Trophoblast cell (in vitro differentiated cells and primary cell): ENCODE data around the gene HMG20B.
"Not testable (repeated sequence)": the region's sequence is repeated elsewhere in the genome, so short reads cannot be mapped to it uniquely, and the experiment has no call there.

Experiments used
- DNase-seq, 2 donors: peaks; one replicate each; pipeline ENCODE4 v3.0.0-alpha.2; 2016
- H2AFZ ChIP-seq: 2 replicates; pipeline ENCODE4 v1.6.1; 2013; ENCODE audit warnings: low read length, moderate library complexity, mild to moderate bottlenecking; ENCODE audit not compliant: insufficient read depth, poor library complexity
- H2AK5ac ChIP-seq: 2 replicates; pipeline ENCODE4 v1.6.1; 2013; ENCODE audit warnings: mild to moderate bottlenecking, low read length
- H2BK120ac ChIP-seq: 2 replicates; pipeline ENCODE4 v1.6.1; 2013; ENCODE audit warnings: low read length, mild to moderate bottlenecking, moderate library complexity; ENCODE audit not compliant: insufficient read depth, poor library complexity
- H2BK12ac ChIP-seq: 2 replicates; pipeline ENCODE4 v1.6.1; 2013; ENCODE audit warnings: mild to moderate bottlenecking, low read length, moderate library complexity
- H2BK5ac ChIP-seq: 2 replicates; pipeline ENCODE4 v1.6.1; 2013; ENCODE audit warnings: low read length, low read depth, moderate library complexity, mild to moderate bottlenecking; ENCODE audit not compliant: poor library complexity
- H3K14ac ChIP-seq: 2 replicates; pipeline ENCODE4 v1.6.1; 2013; ENCODE audit warnings: mild to moderate bottlenecking, low read length
- H3K18ac ChIP-seq: 2 replicates; pipeline ENCODE4 v1.6.1; 2013; ENCODE audit warnings: mild to moderate bottlenecking, low read length
- H3K23ac ChIP-seq: 2 replicates; pipeline ENCODE4 v1.6.1; 2013; ENCODE audit warnings: low read length
- H3K27ac ChIP-seq: 2 replicates; pipeline ENCODE4 v1.5.1; 2013; ENCODE audit warnings: low read depth, mild to moderate bottlenecking, inconsistent platforms, low read length, moderate library complexity
- H3K27me3 ChIP-seq: 2 replicates; pipeline ENCODE4 v1.6.1; 2013; ENCODE audit warnings: inconsistent platforms, mild to moderate bottlenecking, low read length, moderate library complexity; ENCODE audit not compliant: insufficient read depth
- H3K36me3 ChIP-seq, 2 experiments: 1 replicate in 1 of 2; 2 replicates in 1 of 2; pipeline ENCODE4 v1.6.1; 2013; ENCODE audit warnings: low read length in 2 of 2, mild to moderate bottlenecking in 2 of 2, moderate library complexity in 1 of 2; ENCODE audit not compliant: insufficient read depth in 2 of 2, control insufficient read depth in 1 of 2
- H3K4ac ChIP-seq: 2 replicates; pipeline ENCODE4 v1.6.1; 2013; ENCODE audit warnings: low read depth, mild to moderate bottlenecking, low read length, moderate library complexity
- H3K4me1 ChIP-seq, 2 experiments: 1 replicate in 1 of 2; 2 replicates in 1 of 2; pipeline ENCODE4 v1.6.1; 2013; ENCODE audit warnings: low read length in 2 of 2, mild to moderate bottlenecking in 2 of 2, moderate library complexity in 1 of 2; ENCODE audit not compliant: insufficient read depth in 2 of 2, control insufficient read depth in 1 of 2
- H3K4me2 ChIP-seq: 2 replicates; pipeline ENCODE4 v1.6.1; 2013; ENCODE audit warnings: inconsistent platforms, mild to moderate bottlenecking, low read length, moderate library complexity
- H3K4me3 ChIP-seq: 2 replicates; pipeline ENCODE4 v1.5.1; 2013; ENCODE audit warnings: mild to moderate bottlenecking, low read depth, low read length, inconsistent platforms
- H3K79me1 ChIP-seq: one replicate; pipeline ENCODE4 v1.6.1; 2013; ENCODE audit warnings: low read length
- H3K79me2 ChIP-seq: 2 replicates; pipeline ENCODE4 v1.6.1; 2013; ENCODE audit warnings: low read length, mild to moderate bottlenecking; ENCODE audit not compliant: control insufficient read depth, insufficient read depth, poor library complexity
- H3K9ac ChIP-seq: 2 replicates; pipeline ENCODE4 v1.6.1; 2013; ENCODE audit warnings: mild to moderate bottlenecking, low read length
- H3K9me3 ChIP-seq: 2 replicates; pipeline ENCODE4 v1.6.1; 2013; ENCODE audit warnings: low read depth, mild to moderate bottlenecking, control low read depth, inconsistent platforms, low read length; ENCODE audit not compliant: insufficient read depth
- H4K12ac ChIP-seq: 2 replicates; pipeline ENCODE4 v1.6.1; 2013; ENCODE audit warnings: low read depth, mild to moderate bottlenecking, low read length, moderate library complexity
- H4K8ac ChIP-seq: 2 replicates; pipeline ENCODE4 v1.6.1; 2013; ENCODE audit warnings: low read depth, mild to moderate bottlenecking, low read length, moderate library complexity
- H4K91ac ChIP-seq: one replicate; pipeline ENCODE4 v1.6.1; 2013; ENCODE audit warnings: low read depth, mild to moderate bottlenecking, low read length, moderate library complexity
- WGBS: extraction: QIAGEN DNeasy Blood & Tissue Kit; methylation state at CpG from one replicate; pipeline ENCODE4 v1.1.7; 2013; ENCODE audit warnings: missing lambda C conversion rate; ENCODE audit not compliant: insufficient read length, insufficient coverage; ENCODE audit errors: extremely low coverage; 5-methylcytosine and 5-hydroxymethylcytosine counted together

Gene HMG20B

DNA sequence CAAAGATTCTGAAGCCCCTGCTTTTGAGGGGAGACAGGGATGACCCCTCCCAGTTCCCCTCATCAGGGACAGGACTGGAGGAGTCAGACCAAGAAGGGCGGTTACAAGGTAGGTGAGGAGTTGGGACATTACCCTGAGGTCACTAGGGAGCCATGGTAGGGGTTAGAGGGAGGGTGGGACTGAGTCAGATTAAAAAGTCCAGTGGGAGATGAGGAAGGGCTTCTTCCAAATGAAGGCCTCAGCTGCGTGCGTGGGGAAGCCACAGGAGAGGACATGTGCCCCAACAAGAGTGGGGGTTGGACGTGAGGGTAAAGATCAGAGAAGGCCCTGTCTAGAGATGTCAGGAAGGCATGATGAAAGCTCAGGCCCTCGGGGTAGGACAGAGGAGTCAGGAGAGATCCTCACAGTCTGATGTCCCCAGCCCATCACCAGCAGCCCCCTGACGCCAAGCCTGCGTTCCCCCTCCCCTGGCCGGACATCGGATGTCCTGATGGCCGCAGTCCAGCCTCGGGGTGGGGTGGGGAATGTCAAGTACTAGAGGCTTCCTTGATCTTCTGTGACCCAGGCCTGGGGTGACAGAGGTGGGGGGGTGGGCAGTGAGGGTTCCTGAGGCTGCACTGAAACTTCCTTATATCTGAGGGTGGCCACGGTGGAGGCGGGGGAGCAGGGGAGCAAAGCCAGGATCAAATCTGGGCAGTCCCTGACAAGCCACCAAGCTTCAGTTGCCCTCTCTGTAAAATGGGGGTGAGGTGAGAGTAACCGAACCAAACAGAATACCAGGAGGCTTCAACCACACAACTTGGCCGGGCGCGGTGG, 8.8 kb upstream of the HMG20B start:
- peak in 1 of 2 donors; percentile 27 for DNase-seq
- peak overlapping the region; percentile 80 for H3K4ac ChIP-seq

GRCh38 chr19:3565139-3565538, 7.6 kb upstream of the HMG20B start:
- WGBS, result no CpG with 5 or more reads among the region's 19 CpGs
- no peak overlapping the region for H3K18ac ChIP-seq
- no peak overlapping the region for H4K12ac ChIP-seq
- no peak overlapping the region for H3K9ac ChIP-seq
- H3K27ac ChIP-seq, result peak overlapping the region; percentile 88
- DNase-seq, result peak; percentile 97
- H3K14ac ChIP-seq, result no peak overlapping the region
- H3K79me1 ChIP-seq, result peaks cover 24% of the 10 kb centered on the region
- H4K8ac ChIP-seq, result peak overlapping the region; percentile 87
- peak overlapping the region; percentile 57 for H2AK5ac ChIP-seq
- H2BK120ac ChIP-seq, result no peak overlapping the region
- H2BK5ac ChIP-seq, result peak overlapping the region; percentile 70
- H3K27me3 ChIP-seq, result no peaks in the 10 kb centered on the region
- no peaks in the 10 kb centered on the region for H3K36me3 ChIP-seq
- H3K23ac ChIP-seq, result no peak overlapping the region
- peaks cover 16 to 19% of the 10 kb centered on the region in 2 experiments for H3K4me1 ChIP-seq
- peak overlapping the region; percentile 71 for H4K91ac ChIP-seq
- no peak overlapping the region for H2AFZ ChIP-seq
- peaks cover 2% of the 10 kb centered on the region for H3K79me2 ChIP-seq
- H3K4me3 ChIP-seq, result no peak overlapping the region
- peak overlapping the region; percentile 39 for H2BK12ac ChIP-seq
- H3K4ac ChIP-seq, result no peak overlapping the region
- no peaks in the 10 kb centered on the region for H3K9me3 ChIP-seq
- no peak overlapping the region for H3K4me2 ChIP-seq

More for the DNA sequence above, 8.8 kb upstream of the HMG20B start:
- H3K79me2 ChIP-seq, result peaks cover 2% of the 10 kb centered on the region
- H3K9ac ChIP-seq, result no peak overlapping the region
- H2BK120ac ChIP-seq, result peak overlapping the region; percentile 95
- H4K12ac ChIP-seq, result peak overlapping the region; percentile 26
- H3K27me3 ChIP-seq, result no peaks in the 10 kb centered on the region
- peak overlapping the region; percentile 66 for H3K27ac ChIP-seq
- H3K18ac ChIP-seq, result peak overlapping the region; percentile 54
- peak overlapping the region; percentile 38 for H3K14ac ChIP-seq
- no peaks in the 10 kb centered on the region for H3K9me3 ChIP-seq
- H2AFZ ChIP-seq, result no peak overlapping the region
- peaks cover 24% of the 10 kb centered on the region for H3K79me1 ChIP-seq
- H3K23ac ChIP-seq, result no peak overlapping the region
- peak overlapping the region; percentile 94 for H2BK12ac ChIP-seq
- no CpG with 5 or more reads among the region's 17 CpGs for WGBS
- peak overlapping the region; percentile 62 for H4K8ac ChIP-seq
- H2BK5ac ChIP-seq, result peak overlapping the region; percentile 85
- peaks cover 16 to 19% of the 10 kb centered on the region in 2 experiments for H3K4me1 ChIP-seq
- peak overlapping the region; percentile 57 for H2AK5ac ChIP-seq
- H4K91ac ChIP-seq, result peak overlapping the region; percentile 98
- peak overlapping the region; percentile 30 for H3K4me2 ChIP-seq
- no peaks in the 10 kb centered on the region for H3K36me3 ChIP-seq
- no peak overlapping the region for H3K4me3 ChIP-seq

- not testable (repeated sequence) for H4K8ac ChIP-seq, H2AFZ ChIP-seq, H4K91ac ChIP-seq, H3K18ac ChIP-seq, H3K9me3 ChIP-seq, H3K79me2 ChIP-seq, H2BK120ac ChIP-seq, H2BK12ac ChIP-seq, H3K27ac ChIP-seq, H3K36me3 ChIP-seq, H4K12ac ChIP-seq, H3K23ac ChIP-seq, H2AK5ac ChIP-seq, H3K4ac ChIP-seq, H3K4me2 ChIP-seq, DNase-seq, H2BK5ac ChIP-seq, H3K4me3 ChIP-seq, H3K27me3 ChIP-seq, H3K9ac ChIP-seq, H3K14ac ChIP-seq
- Histone ChIP-seq H3K4me1 (peaks cover 13 to 14% of the 10 kb centered on the region in 2 experiments), H3K79me1 (peaks cover 23% of the 10 kb centered on the region)
- WGBS, result no CpG with 5 or more reads among the region's 11 CpGs
Observed at GRCh38 chr19:3570042-3570441, 2.7 kb upstream of the HMG20B start.

DNA sequence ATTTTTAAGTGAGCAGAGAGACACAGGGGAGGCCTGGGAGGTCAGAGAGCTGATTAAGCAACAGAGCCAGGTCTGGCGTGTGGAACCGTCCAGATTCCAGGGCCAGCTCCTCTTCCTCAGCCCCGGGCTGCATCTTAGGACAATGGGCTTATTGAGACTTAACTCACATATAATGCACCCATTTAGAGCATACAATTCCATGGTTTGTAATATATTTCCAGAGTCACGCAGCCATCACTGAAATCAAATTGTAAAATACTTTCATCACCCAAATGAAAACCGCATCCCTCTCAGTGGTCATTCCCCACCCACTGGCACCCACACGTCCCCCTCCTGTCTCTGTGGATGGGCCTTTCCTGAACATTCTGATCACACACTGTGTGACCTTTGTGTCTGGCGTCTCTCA, 2.1 kb upstream of the HMG20B start:
- Histone ChIP-seq H3K23ac (no peak overlapping the region), H2BK120ac (no peak overlapping the region), H3K9me3 (no peaks in the 10 kb centered on the region), H4K91ac (peak overlapping the region; percentile 72), H3K14ac (no peak overlapping the region), H3K18ac (no peak overlapping the region), H3K79me1 (peaks cover 19% of the 10 kb centered on the region), H3K4ac (no peak overlapping the region), H3K4me3 (no peak overlapping the region), H2BK5ac (peak overlapping the region; percentile 77), H3K79me2 (peaks cover 7% of the 10 kb centered on the region), H3K4me1 (peaks cover 10% of the 10 kb centered on the region in 2 experiments), H3K27me3 (no peaks in the 10 kb centered on the region), H4K12ac (no peak overlapping the region), H2BK12ac (peak overlapping the region; percentile 96), H4K8ac (peak overlapping the region; percentile 43), H2AK5ac (no peak overlapping the region), H3K27ac (peak overlapping the region; percentile 25), H2AFZ (no peak overlapping the region), H3K36me3 (peaks cover 11 to 12% of the 10 kb centered on the region in 2 experiments), H3K4me2 (no peak overlapping the region), H3K9ac (no peak overlapping the region)
- no peak for DNase-seq
- no CpG with 5 or more reads among the region's 7 CpGs for WGBS
